Activated T-cell treated with anti-CD3 and anti-CD28 coated beads, Interleukin-2, amount 50 U/mL, for 1 hour (primary cell): ENCODE measurements around the gene RNU6-1.

Source experiments
- DNase-seq: peaks from one replicate; pipeline ENCODE4 v3.0.0-alpha.2; 2020

The RNU6-1 gene

DNA sequence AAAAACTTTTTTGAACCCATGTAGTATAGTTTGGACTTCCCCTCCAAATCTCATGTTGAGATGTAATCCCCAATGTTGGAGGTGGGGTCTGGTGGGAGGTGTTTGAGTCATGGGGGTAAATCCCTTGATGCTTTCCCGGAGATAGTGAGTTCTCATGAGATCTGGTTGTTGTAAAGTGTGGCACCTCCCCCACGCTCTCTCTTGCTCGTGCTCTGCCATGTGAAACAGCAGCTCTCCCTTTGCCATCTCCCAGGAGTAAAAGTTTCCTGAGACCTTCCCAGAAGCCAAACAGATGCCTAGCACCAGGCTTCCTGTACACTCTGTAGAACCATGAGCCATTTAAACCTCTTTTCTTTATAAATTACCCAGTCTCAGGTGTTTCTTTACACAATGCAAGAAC, 16.0 kb upstream of the RNU6-1 start:
- no peak for DNase-seq

DNA sequence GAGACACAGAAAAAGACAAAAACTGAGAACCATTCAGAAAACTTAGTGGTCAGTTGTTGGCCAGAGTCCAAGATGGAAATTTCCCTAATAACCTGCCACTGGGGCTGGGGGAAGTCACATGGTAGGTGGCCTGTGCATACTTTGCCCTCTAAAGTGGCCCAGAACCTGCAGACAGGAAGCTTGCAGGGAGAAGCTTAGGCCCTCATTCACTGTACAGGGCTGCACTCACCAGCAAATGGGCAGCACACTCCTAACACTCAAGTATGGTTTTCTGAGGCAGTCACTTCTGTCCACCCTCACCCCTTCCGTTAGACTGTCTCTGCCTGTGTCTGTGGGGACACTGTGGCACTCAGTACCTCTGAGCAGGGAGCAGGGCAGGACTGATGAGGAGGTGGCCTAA, 14.5 kb upstream of the RNU6-1 start:
- DNase-seq, result no peak

DNA sequence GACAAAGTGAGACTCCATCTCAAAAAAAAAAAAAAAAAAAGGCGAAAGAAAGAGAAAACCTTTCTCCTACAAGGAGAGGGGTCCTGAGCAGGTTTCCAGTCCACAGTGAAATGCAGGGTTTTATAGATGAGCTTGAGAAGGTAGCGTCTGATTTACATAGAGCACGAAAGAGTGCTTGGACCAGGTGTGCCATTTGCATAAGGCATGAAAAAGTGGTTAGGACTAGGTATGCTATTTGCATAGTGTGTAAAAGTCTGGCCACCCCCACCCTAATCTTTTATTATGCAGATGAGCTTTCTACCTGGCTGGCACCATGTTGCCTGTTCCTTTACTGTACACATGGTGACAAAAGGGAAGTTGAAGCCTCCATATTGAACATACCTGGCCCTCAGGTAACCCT, 13.6 kb upstream of the RNU6-1 start:
- DNase-seq, result no peak

DNA sequence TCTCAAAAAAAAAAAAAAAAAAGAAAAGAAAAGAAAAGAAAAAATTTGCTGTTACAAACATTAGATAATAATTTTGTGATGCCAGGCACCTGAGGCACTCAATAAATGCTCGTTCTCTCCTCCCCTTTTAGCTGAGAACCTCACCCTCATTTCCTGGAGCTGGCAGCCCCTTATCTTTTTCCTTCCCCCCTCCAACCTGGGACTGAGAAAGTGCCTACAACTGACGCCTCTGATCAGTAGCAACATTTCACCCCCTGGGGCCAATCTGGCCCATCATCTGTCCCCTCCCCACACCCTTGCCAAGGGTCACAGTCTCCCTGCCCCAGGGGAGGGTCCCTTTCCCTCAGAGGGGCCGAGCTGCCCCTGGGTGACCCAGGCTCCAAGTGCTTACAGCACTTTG, 12.6 kb upstream of the RNU6-1 start:
- DNase-seq, result no peak

DNA sequence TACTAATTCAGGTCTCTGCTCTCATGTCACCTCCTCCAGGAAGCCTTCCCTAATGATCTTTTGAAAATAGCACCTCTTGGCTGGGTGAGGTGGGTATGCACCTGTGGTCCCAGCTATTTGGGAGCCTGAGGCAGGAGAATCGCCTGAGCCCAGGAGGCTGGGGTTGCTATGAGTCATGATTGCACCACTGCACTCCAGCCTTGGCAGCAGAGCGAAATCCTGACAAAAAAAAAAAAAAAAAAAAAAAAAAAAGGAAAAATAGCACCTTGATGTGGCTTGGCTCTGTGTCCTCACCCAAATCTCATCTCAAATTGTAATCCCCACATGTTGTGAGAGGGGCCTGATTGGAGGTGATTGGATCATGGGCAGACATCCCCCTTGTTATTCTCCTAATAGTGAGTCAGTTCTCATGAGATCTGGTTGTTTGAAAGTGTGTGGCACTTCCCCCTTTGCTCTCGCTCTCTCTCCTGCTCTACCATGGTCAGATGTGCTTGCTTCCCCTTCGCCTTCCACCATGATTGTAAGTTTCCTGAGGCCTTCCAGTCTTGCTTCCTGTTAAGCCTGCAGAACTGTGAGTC, 11.2 kb upstream of the RNU6-1 start:
- DNase-seq, result no peak

DNA sequence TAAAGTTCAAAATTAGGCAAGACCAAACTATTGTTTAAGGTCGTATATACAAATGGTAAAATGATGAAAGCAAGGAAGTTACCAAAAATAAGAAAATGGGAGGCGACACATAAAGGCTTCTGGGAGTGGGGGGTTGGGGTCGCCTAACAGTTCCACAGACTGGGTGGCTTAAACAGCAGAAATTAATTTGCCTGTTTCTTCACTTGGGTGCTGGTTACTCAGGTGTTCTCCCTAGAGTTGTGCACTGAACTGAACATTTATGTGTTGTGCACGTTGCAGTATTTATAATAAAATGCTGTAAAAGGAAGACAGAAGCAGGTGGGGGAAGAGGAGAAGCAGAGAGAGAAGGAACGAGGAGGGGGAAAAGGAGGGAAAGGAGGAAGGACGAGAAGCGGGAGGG, 10.5 kb upstream of the RNU6-1 start:
- DNase-seq, result no peak

DNA sequence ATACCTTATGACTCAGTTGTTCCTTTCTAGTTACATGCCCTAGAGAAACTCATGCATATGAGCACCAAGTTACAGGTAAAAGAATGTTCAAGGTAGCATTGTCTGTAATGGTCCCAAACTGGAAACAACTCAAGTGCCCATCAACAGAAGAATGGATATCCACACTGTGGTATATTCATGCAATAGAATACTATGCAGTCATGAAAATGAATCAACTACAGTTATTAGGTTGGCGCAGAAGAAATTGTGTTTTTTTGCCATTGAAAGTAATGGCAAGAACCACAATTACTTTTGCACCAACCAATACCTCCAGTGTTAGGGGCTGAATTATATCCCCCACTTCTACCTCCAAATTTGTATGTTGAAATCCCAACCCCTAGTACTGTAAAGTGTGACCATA, 9.7 kb upstream of the RNU6-1 start:
- no peak for DNase-seq

DNA sequence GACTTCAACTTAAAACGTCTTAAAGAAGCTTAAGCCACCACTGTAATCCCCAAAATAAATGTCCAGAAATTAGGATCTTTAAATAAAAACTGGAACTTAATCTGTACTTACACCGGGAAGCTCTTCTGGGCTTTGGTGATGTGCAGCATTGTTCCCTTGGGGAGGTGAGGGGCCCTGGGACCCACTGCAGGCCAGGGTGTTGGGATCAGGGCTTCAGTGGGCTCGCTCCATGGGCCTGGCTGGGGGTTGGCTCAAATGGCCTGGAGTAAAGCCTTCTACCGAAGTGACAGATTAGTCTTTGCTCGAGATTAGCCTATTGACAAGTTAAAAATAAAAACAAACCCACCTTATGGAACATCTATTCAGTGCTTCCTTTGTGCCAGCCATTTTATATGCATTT, 6.1 kb upstream of the RNU6-1 start:
- DNase-seq, result no peak

DNA sequence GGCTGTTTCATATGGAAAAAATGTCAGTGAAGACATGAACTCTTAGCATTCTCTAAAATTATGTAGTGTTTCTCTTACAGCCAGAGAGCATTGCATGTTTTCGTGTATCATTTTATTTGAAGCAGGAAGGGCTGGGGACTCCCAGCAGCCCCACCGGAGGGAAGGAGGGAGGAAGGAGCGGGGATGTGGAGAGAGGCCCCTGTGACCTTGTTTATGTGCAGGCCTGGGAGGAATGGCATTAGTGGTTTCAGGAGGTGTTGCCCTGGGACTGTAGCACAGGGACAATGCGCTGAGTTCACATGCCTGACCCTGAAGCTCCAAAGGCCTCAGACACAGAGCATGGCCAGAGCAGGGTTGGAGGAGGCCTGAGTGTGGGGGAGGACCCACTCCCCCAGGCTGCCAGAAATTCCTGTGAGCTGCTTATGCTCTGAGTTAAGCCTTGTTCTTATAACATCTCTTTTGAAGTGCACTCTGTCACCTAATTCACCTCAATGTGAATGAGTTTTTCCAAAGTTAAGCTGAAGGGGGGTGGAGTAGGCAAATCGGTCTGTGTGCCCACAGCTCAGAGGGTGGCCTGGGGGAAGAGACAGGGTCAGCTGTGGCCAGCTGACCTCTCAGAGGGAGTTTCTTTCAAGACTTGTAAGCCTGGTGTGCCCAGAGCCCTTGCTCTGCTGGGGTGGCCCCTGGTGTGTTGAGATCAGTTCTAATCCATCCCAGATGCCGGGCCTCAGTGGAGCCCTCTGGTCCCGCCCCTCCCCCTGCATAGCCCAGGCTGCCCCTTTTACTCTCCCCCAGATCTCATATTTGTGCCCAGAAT, 3.9 kb upstream of the RNU6-1 start:
- DNase-seq, result no peak

DNA sequence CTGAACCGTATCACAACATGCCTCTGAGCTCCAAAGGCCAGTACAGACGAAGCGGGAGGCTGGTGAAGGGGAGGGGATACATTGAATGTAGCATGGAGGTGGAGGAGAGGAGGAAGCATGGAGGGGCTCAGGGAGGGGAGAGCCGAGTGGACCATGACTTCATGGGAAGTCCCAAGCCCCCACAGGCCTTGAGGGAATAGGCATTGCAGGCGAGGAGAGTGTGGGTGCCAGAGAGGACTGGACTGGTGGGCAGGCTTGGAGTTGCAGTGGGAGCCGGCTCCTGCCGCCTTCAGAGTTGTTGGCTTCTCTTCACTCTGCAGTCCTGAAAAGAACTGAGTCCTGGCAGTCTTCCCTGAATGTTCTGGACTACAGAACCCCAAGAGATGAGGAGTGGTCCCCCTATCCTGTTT, 3.3 kb upstream of the RNU6-1 start:
- no peak for DNase-seq

DNA sequence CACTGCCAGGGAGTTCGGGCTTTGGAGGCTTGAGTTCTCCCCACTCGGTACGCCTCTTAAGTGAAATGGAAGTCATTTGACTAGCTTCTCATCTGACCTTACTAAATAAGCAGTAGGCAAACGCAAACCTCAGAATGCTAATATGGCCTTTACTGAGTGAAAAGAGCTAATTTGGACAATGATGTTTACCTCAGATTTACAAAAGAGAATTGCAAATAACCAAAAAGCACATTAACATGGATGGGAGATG, 1.6 kb upstream of the RNU6-1 start:
- no peak for DNase-seq

DNA sequence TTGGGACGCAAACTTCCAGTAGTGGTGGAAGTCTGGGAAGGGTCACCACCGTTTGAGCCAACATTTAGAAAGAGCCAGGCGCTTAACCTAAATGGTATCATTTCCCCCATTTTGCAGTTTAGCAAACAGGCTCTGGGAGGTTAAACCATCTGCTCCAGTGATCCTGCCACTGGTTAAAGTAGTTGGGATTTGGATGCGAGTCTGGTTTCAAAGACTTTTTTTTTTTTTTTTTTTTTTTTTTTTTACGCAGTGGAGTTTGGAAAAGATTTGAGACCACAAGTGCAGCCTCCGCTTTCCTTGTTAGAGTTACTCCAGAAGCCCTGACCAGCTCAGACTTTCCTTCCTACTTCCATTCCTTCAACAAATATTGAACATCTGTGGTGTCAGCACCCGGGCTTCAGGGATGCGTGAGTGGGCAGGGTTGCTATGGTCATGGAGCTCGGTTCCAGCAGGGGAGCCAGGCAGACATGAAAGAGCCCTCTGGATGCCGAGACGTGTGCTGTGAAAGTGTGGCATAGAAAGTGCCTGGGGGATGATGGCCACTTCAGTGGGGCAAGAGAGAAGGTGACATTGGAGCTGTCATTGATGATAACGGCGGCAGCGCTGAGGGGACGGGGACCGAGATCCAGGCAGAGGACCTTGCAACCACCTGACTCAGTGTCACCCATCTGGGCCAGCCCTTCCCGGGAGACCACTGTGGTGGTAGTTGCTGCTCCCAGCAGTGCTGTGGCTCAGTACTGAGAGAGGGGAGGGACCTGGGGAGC, 1.1 kb upstream of the RNU6-1 start:
- peak; percentile 36 for DNase-seq

DNA sequence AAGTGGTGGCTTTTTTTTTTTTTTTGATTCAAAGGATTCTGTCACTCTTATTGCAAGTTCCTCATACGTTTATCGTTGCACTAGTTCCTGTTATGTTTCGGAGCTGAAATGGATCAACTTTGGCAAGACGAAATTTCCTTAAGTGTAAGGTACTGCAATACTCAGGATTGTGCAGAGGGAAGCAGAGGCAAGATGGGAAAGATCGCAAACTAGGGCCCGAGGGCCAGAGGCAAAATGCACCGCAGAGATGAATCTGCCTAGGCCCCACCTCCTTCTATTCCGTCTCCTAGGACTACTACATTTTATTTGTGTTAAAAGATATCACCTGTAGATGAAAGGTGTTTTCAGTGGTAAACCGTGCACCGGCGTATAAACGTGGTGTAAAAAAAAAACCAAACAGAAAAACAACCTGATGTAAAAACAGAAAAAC, 331 bp downstream of the RNU6-1 start:
- DNase-seq, result peak; percentile 50

DNA sequence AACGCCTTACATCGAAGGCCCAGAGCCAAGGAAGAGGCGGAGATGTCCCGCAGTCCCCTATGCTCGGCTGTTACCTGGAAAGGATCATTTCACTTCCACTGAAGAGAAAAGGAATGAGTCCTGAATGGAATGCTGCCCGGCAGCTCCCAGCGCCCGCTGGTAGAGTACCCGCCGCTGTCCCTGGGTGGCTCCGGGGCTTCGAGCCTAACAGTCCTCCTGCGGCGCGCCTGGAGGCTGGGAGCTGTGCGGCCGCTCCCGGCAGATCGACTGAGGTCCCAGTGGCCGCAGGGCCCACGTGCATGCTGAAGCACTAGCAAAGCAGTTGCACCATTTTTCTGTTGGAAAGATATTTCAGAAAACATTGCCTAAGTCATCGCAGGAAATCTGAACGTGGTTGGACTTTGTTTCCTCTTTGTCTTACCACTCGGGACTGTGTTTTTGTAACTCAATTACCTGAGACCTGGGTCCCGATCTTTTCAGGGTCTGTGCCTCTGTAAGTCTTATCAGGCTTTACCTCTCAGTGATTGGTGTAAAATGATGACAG, 984 bp downstream of the RNU6-1 start:
- peak; percentile 26 for DNase-seq

DNA sequence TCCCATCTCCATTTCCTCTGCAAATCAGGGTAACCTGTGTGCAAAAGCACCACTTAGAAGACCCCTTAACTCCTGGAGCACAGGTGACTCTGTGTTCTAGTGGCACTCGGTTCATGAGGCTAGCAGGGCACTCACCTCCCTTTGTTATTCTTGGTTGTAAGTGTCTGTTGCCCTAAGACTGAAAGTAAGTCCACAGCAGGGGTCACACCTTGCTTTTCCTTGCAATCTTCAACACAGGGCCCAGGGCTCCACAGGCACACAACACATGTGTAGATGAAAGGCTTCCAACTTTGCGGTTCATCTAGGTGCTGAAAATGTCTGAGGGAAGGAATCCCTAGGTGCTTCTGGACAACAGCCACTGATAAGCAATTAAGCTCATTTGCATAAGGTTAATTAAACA, 2.9 kb downstream of the RNU6-1 start:
- no peak for DNase-seq

DNA sequence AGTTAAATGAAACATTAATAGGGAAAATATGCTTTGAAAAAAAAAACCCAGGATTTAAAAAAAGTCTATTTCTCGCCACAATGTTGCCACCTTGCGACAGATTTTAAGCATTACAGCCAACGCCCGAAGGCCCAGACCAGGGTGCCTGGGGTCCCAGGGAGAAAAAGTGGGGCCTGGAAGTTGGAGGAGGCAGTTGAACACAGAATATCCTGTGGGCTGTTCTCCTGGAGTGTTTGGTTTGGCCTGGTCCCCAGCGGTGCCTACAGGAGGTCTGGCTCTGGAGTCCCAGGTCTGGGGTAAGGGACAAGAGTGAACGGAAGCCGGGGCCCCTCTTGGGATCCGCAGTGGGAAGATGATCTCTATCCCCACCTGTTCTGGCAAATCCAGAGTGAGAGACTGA, 3.4 kb downstream of the RNU6-1 start:
- DNase-seq, result peak; percentile 64

DNA sequence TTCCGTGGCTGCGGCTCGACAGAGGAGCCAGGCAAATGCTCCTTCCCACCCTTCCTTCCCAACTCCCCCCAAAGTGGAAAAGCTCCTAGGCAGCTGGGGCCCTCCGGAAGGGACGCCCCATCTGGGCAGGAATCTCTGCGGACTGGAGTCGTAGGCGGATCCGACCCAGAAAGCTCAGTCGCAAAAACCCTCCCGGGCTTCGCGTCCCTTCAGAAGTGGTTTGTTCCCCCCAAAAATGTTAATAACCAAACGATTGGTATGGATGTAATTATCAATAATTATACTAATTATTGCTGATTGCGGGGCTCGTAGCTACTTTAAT, 3.8 kb downstream of the RNU6-1 start:
- peak; percentile 33 for DNase-seq

DNA sequence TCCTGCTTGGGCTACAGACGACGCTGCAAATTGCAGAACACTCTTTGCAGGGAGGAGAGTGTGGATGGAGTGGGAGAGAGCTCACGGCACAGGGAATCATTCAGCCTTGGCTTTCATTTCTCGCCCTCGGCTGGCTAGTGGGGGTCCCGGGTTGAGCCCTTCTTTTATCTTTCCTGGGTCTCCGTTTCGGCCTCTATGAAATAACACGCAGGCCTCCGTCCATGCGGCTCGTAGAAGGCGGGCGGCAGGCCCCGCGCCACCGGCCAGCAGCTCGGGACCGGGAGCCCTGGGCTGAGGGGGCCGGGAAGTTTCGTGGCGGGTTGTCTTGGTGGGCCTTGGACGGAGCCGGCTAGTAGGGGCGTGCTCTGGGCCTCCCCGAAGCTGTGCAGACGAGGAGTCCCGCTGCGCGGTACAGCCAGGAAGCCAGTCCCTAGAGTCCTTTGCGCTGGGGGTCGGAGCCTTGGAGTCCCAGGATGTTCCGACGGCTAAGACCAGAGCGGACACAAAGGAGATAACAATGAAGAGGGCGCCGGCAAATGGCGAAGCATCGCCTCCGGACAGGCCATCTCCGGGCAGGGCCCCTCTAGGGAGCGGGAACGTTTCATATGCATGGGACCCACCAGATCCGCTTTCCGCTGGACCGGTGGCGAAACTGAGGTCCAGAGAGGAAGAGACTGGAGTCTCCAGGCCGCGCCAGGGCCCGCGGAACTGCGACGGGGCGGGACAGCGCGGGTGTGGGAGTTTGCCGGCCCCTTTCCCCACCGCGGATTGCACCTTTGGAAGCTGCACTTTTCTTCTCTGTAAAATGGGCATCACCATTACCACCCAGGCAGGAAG, 4.3 kb downstream of the RNU6-1 start:
- peak; percentile 46 for DNase-seq

DNA sequence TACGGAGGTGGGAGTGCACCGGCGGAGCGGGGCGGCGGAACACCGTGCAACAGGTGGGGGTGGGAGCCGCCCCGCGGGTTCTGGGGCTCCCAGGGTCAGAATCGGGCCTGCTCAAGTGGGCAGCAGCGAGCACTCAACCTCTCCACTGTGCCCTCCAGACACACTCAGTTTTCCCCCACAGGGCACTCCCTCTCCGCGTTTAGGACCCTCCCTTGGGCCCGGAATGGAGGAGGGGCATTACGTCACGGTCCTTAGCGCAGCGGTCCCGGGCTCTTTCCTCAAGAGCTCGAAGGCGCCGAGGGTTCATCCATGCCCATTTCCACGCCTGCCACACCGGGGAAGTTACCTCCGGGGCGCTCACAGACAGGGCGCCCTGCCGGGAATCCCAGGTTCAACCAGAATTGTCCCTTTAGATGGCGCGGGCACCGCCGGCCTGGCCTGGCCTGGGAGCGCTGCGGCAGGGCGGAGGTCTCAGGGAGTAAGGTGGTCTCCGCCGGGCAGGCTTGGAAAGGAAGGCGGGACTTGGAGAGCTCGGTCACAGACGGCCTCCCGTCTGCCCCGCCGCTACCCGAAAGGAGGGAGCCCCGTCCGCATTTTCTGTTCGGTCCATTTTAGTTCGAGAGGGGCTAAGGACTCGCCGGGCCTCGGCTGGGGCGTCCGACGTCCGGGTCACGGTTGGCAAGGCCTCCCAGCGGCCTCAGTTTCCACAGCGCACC, 5.1 kb downstream of the RNU6-1 start:
- peak; percentile 44 for DNase-seq

DNA sequence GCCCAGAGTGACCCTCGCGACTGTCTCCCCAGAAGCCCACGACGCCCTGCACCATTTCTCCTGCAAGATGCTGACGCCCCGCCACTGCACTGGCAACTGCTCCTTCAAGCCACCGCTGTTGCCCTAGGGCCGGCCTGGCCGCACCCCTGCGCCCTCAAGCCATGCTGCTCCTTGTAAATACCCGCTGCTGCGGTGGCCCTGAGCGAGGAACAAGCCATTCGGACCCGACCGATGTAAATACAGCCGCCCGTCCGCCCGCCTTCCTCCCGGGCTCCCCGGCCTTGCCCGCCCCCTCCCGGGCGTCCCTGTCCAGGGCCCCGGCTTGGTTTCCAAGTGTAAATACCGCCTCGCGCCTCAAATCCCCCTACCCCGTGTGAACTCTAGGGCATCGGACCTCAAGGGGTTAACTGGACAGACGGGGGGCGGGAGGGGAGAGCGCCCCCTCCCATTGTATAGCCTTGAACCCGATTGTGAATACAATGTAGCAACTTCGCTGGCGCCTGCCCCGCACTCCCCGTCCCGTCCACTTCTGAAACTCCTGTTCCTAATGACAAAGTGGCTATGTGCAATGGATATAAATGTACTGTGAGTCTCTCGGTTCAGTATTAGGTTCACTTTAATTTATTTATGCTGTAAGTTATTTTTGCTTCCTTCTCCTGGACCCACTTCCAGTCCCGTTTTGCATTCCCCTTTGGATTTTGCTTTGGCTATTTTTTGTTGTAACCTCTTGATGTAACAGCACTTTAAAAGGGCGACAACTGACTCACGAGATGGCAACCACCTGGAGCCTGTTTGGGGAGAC, 5.9 kb downstream of the RNU6-1 start:
- DNase-seq, result peak; percentile 54

DNA sequence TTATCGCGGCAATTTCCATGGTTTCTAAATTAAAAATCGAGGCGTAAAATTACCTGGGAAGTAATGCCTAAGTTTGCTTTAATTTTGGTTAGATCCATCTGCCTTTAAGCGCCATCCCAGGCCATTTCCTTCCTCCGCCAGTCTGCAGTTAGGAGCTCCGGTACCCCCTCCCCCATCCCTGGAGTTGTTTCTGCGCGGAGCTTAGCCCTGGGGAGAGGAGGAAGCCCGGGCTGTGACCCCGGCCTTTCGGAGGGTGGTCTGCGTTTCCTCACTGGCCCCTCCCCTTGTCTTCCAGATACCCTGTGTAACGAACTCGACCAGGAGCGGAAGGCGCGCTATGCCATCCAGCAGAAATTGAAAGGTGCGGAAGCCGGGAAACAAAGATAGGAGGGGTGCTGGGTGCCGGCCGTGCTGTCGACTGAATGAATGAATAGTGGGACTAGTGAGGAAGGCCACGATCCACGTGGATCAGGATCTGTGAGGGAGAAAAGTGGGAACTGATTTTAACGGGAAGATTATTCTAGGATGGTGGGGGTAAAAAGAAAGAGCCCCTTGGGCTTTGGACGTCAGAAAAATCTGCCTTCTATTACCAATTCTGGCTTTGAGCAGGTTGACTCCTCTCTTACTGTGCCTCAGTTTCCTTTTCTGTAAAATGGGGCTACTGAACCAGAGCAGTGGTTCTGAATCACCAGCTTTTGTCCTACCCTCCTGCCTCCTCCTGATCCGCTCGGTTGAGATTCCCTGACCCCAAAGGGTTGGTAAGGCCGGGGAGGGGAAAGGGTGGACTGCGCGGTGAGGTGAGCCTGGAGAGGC, 6.7 kb downstream of the RNU6-1 start:
- DNase-seq, result no peak
